K562 (cell line): ENCODE measurements around the gene SNTG2. TPM values are rescaled to one million over a fixed set of nuclear protein-coding genes. Genes with fewer than 3 reads are reported as not detected.

Experiments
- E4F1 ChIP-seq: fragments of 250-450 bp; sonication (Bioruptor Pico); IDR thresholded peaks from 2 replicates; pipeline ENCODE4 v1.5.0; 2021; ENCODE audit warnings: mild to moderate bottlenecking, borderline replicate concordance
- FOS ChIP-seq: IDR thresholded peaks from 3 replicates; pipeline ENCODE4 v1.6.1; 2011; ENCODE audit not compliant: insufficient read length; ENCODE audit errors: extremely low read depth
- GTF3C2 ChIP-seq: IDR thresholded peaks from 3 replicates; pipeline ENCODE4 v1.6.1; 2011; ENCODE audit warnings: borderline replicate concordance, mild to moderate bottlenecking, moderate library complexity; ENCODE audit not compliant: insufficient read length; ENCODE audit errors: extremely low read depth
- MIER1 ChIP-seq: fragments of 450-650 bp; IDR thresholded peaks from 2 replicates; pipeline ENCODE4 v1.6.1; 2016; ENCODE audit warnings: antibody characterized with exemption, mild to moderate bottlenecking, low read depth
- MNT ChIP-seq, 2 experiments: fragments of 450-650 bp; conservative IDR thresholded peaks; 2 replicates each; pipeline ENCODE4 v1.6.1; 2017; ENCODE audit warnings: mild to moderate bottlenecking in 2 of 2, moderate library complexity in 2 of 2
- NBN ChIP-seq: fragments of 450-650 bp; IDR thresholded peaks from 2 replicates; pipeline ENCODE4 v1.6.1; 2016; ENCODE audit warnings: low read depth, mild to moderate bottlenecking
- RBM15 ChIP-seq: fragments of 200-400 bp; formaldehyde crosslinking; IDR thresholded peaks from 2 replicates; pipeline ENCODE4 v1.6.1; 2018; ENCODE audit warnings: mild to moderate bottlenecking, low read length, moderate library complexity; ENCODE audit not compliant: insufficient read depth
- TSHZ1 ChIP-seq: fragments of 250-450 bp; sonication (Bioruptor Pico); IDR thresholded peaks from 2 replicates; pipeline ENCODE4 v1.4.0; 2020; ENCODE audit warnings: mild to moderate bottlenecking, moderate library complexity
- ZBTB11 ChIP-seq, 3 experiments: fragments of 200-800 bp in 1 of 3; fragments of 250-450 bp in 1 of 3; fragments of 450-650 bp in 1 of 3; sonication (Bioruptor Pico) in 1 of 3; sonication (Bioruptor generic) in 1 of 3; formaldehyde crosslinking in 1 of 3; IDR thresholded peaks; 2 replicates each; pipeline versions ENCODE4 v1.6.1 to v1.8.0; 2016 to 2022; ENCODE audit warnings: mild to moderate bottlenecking in 2 of 3, missing genetic modification characterization in 2 of 3, missing compliant biosample characterization in 1 of 3, moderate library complexity in 1 of 3
- ZNF133 ChIP-seq: fragments of 250-450 bp; sonication (Bioruptor Pico); IDR thresholded peaks from 2 replicates; pipeline ENCODE4 v1.4.0; 2020; ENCODE audit warnings: mild to moderate bottlenecking
- ZNF75A ChIP-seq: fragments of 450-650 bp; formaldehyde crosslinking; IDR thresholded peaks from 2 replicates; pipeline ENCODE4 v1.4.0; 2020; ENCODE audit warnings: mild to moderate bottlenecking
- ZNF785 ChIP-seq: fragments of 250-450 bp; sonication (Bioruptor Pico); IDR thresholded peaks from 2 replicates; pipeline ENCODE4 v1.4.0; 2020; ENCODE audit warnings: mild to moderate bottlenecking
- polyA plus RNA-seq, 8 experiments: library from polyadenylated mRNA; depleted of rRNA in 4 of 8; stranded (reverse) in 5 of 8; unstranded in 3 of 8; fragments of >200 nt; fragmentation: Nextera tagmentation in 2 of 8; fragmentation: Illumina TruSeq in 1 of 8; extraction: Ambion mirVana in 2 of 8; extraction: Trizol in 1 of 8; gene quantifications; 2 replicates each; pipeline versions ENCODE4 v1.2.1 to v1.2.3, GENCODE V29; 2011 to 2014; ENCODE audit warnings: inconsistent platforms in 1 of 8, missing spikeins in 1 of 8
- total RNA-seq, 7 experiments: library from RNA; depleted of rRNA in 6 of 7; stranded (reverse); fragments of >200 nt in 6 of 7; fragmentation: Illumina TruSeq in 2 of 7; extraction: Trizol in 2 of 7; gene quantifications; 2 replicates each; pipeline versions ENCODE4 v1.2.1 to v1.2.3, GENCODE V29; 2011 to 2021; ENCODE audit warnings: low replicate concordance in 1 of 7

Gene SNTG2
- total and polyA plus RNA-seq, 9 of the 15 experiments (the other 6 are each of a cell fraction or from before 2014, with no cell fraction given): not detected

- TF ChIP-seq E4F1 (CRISPR knock-in tag) (no peak), FOS (no peak), ZNF785 (no peak), MIER1 (no peak), GTF3C2 (no peak), ZNF75A (no peak), NBN (no peak), ZNF133 (CRISPR knock-in tag) (no peak), RBM15 (no peak), TSHZ1 (CRISPR knock-in tag) (no peak), MNT (conservative IDR thresholded peaks at IDR 0.05) (no peak), ZBTB11 (CRISPR knock-in tag; IDR thresholded peaks at IDR 0.05) (no peak)
Measured at GRCh38 chr2:1055014-1055595, 104.5 kb downstream of the SNTG2 start (continued).
